ENCODE results near the gene RPUSD3.

Gene RPUSD3

DNA sequence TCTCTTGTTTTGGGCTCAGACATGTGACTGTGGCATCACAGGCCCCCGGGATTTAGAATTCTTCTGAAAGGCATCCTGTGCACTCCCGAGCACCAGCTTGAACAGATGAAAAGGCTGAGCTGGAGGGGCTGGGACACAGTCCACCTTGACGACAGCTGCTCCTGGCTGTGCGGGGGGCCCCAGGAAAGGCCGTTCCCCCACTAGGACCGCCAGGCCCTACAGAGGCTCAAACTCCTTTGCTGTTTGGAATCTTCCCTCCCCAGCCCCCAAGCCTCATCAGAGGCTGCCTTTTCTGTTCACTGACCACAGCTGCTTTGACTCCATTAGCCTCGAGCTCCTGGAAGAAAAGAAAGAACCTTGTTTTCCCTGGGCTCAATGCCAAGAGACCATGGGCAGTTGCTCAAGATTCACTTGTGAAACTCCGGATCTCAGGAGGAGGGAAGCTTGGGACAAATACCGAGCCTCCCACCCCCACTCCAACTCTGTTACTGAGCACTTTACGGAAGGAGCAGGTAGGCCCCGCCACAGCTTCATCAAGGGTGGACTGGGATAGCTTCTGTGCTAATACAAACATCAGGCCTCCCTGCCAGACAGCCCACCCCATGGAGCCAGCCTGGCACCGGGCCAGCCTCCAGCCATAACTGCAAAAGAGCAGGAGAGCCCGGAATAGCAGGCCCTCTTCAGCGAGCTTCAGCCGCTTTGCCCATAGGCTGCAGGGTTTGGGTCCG, 20.6 kb upstream of the RPUSD3 start:
- H3K4me3 ChIP-seq (ENCODE audit: low read depth, low read length) = no peak overlapping the region
- TF ChIP-seq, protein P1, sequence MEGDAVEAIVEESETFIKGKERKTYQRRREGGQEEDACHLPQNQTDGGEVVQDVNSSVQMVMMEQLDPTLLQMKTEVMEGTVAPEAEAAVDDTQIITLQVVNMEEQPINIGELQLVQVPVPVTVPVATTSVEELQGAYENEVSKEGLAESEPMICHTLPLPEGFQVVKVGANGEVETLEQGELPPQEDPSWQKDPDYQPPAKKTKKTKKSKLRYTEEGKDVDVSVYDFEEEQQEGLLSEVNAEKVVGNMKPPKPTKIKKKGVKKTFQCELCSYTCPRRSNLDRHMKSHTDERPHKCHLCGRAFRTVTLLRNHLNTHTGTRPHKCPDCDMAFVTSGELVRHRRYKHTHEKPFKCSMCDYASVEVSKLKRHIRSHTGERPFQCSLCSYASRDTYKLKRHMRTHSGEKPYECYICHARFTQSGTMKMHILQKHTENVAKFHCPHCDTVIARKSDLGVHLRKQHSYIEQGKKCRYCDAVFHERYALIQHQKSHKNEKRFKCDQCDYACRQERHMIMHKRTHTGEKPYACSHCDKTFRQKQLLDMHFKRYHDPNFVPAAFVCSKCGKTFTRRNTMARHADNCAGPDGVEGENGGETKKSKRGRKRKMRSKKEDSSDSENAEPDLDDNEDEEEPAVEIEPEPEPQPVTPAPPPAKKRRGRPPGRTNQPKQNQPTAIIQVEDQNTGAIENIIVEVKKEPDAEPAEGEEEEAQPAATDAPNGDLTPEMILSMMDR (IDR thresholded peaks at IDR 0.05; ENCODE audit: control insufficient read depth, extremely low read depth, insufficient read depth) = no peak
- DNase-seq (ENCODE audit: low read depth) = no peak

GRCh38 chr3:9863058-9863772, 19.4 kb upstream of the RPUSD3 start:
- no peak for DNase-seq (ENCODE audit: low read depth)
- TF ChIP-seq, protein P1 (IDR thresholded peaks at IDR 0.05; ENCODE audit: control insufficient read depth, extremely low read depth, insufficient read depth) = no peak
- no peak overlapping the region for H3K4me3 ChIP-seq (ENCODE audit: low read depth, low read length)

DNA sequence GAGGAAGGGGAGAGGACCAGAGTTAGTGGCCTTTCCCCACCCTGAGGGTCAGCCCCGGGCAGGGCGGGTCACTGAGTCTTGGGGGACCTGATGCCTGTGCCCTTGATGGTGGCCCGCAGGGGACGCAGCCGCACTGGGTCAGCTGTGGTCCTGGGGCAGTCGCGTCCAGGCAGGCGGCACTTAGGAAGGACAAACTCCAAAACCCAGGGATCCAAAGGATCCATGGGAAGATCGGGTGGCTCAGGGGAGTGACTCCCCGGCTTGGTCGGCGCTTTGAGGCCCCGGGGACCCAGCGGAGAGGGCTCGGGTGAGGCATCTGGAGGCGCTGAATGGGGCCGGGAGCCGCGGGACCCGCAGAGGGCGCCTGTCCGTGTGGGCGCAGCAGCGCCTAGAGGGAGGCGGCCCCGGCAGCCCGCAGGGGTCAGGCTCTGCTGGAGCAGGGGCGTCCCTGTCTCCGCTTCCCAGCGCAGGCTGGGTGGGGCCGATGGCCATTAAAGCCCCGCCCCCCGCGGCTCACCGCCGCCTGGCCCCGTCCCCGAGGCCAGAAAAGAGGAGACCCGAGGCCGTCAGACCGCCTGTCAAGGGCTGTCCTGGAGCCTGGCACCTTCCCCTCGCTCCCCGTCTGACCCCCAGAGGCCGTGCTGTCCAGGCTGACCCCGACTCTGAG, 18.7 kb upstream of the RPUSD3 start:
- no peak for DNase-seq (ENCODE audit: low read depth)
- TF ChIP-seq, protein P1 (IDR thresholded peaks at IDR 0.05; ENCODE audit: control insufficient read depth, extremely low read depth, insufficient read depth) = no peak
- no peak overlapping the region for H3K4me3 ChIP-seq (ENCODE audit: low read depth, low read length)

- TF ChIP-seq, protein P1 (IDR thresholded peaks at IDR 0.05; ENCODE audit: control insufficient read depth, extremely low read depth, insufficient read depth) = no peak
These were observed 17.9 kb upstream of the RPUSD3 start for GRCh38 chr3:9861626-9862130.

DNA sequence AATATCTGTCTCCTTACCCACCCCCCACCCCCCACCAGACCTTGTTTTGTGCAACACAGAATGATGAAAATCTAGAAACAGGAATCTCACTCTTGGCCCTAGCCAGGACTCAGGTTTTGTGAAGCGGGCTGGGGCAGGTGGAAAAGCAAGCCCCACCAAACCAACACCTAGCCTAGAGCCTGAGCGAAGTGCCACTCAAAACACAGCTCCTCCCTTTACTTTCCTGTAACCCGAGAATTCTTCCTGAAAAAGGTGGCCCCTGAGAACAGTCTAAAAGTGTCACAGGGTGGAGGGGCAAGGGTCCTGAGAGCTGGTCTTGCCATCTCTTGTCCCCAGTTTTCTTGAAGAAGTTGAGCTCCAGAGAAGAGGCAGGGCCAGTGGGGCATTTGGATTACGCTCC, 17.4 kb upstream of the RPUSD3 start:
- TF ChIP-seq, protein P1 (IDR thresholded peaks at IDR 0.05; ENCODE audit: control insufficient read depth, extremely low read depth, insufficient read depth) = no peak
- no peak overlapping the region for H3K4me3 ChIP-seq (ENCODE audit: low read depth, low read length)
- DNase-seq (ENCODE audit: low read depth) = no peak

More at GRCh38 chr3:9861626-9862130, 17.9 kb upstream of the RPUSD3 start:
- no peak overlapping the region for H3K4me3 ChIP-seq (ENCODE audit: low read depth, low read length)
- no peak for DNase-seq (ENCODE audit: low read depth)

DNA sequence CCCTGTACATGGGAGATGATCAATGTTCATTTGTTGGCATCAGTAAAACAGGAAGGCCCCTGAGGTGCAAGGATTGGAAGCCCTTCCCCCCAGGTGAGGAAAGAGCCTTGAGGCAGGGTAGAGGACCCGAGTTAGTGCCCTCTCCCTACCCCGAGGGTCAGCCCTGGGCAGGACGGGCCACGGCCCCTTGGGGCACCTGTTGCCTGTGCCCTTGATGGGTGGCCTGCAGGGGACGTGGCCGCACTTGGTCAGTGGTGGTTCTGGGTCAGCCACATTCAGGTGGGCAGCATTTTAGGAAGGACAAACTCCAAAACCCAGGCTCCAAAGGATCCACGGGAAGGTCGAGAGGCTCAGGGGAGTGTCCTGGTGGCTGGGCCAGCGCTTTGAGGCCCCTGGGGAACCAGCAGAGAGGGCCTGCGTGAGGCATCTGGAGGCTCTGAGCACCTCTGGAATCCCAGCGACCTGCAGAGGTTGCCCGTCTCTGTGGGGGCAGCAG, 15.8 kb upstream of the RPUSD3 start:
- DNase-seq (ENCODE audit: low read depth) = no peak
- no peak overlapping the region for H3K4me3 ChIP-seq (ENCODE audit: low read depth, low read length)
- TF ChIP-seq, protein P1 (IDR thresholded peaks at IDR 0.05; ENCODE audit: control insufficient read depth, extremely low read depth, insufficient read depth) = no peak

All from LNCaP clone FGC (cell line).